Lower leg skin (tissue), 3 donors: ENCODE results near the gene ZBTB21.

ENCODE experiments used
- CTCF ChIP-seq, 3 donors: fragments of 450-650 bp; IDR thresholded peaks; one replicate each; pipeline ENCODE4 v1.5.1; 2016; ENCODE audit warnings: antibody characterized with exemption in 3 of 3, mild to moderate bottlenecking in 3 of 3, moderate library complexity in 2 of 3
- POLR2A ChIP-seq, 2 donors: fragments of 450-650 bp; IDR thresholded peaks; one replicate each; pipeline ENCODE4 v1.6.1; 2016 to 2017; ENCODE audit warnings: antibody characterized with exemption in 2 of 2, mild to moderate bottlenecking in 1 of 2, moderate library complexity in 1 of 2

- no peak for TF ChIP-seq CTCF (IDR thresholded peaks at IDR 0.05)
- no peak for TF ChIP-seq POLR2A (IDR thresholded peaks at IDR 0.05)
These were observed 20.5 kb downstream of the ZBTB21 start for GRCh38 chr21:41989698-41990097.
